OCI-LY7 (cell line): ENCODE measurements around the gene RAET1L.
"Not testable (repeated sequence)": the region's sequence is repeated elsewhere in the genome, so short reads cannot be mapped to it uniquely, and the experiment has no call there.

Experiments
- CTCF ChIP-seq: fragments of 200-600 bp; sonication (generic); conservative IDR thresholded peaks from 2 replicates; pipeline ENCODE4 v1.5.1; 2014; ENCODE audit warnings: mild to moderate bottlenecking, antibody characterized with exemption, low read length, moderate library complexity, mixed read lengths
- EZH2phosphoT487 ChIP-seq: fragments of 200-600 bp; sonication (generic); IDR thresholded peaks from 2 replicates; pipeline ENCODE4 v1.6.1; 2018; ENCODE audit warnings: low read depth, borderline replicate concordance, mild to moderate bottlenecking, mixed run types, antibody characterized with exemption, low read length, moderate library complexity, mixed read lengths

- not testable (repeated sequence) for TF ChIP-seq CTCF, EZH2phosphoT487
Measured at GRCh38 chr6:149968909-149969308, 56.4 kb downstream of the RAET1L start.
